GM15510 (cell line): ENCODE data around the gene KTI12.

ENCODE experiments used
- POLR2A ChIP-seq: IDR thresholded peaks from 3 replicates; pipeline ENCODE4 v1.6.1; 2011; ENCODE audit warnings: borderline replicate concordance; ENCODE audit not compliant: insufficient read length; ENCODE audit errors: extremely low read depth

The KTI12 gene

GRCh38 chr1:52054496-52055065 lies 21.0 kb upstream of the KTI12 start:
- TF ChIP-seq POLR2A, result no peak

GRCh38 chr1:52053862-52054261 lies 20.3 kb upstream of the KTI12 start:
- TF ChIP-seq POLR2A, result no peak

GRCh38 chr1:52045236-52045635 lies 11.6 kb upstream of the KTI12 start:
- no peak for TF ChIP-seq POLR2A

DNA sequence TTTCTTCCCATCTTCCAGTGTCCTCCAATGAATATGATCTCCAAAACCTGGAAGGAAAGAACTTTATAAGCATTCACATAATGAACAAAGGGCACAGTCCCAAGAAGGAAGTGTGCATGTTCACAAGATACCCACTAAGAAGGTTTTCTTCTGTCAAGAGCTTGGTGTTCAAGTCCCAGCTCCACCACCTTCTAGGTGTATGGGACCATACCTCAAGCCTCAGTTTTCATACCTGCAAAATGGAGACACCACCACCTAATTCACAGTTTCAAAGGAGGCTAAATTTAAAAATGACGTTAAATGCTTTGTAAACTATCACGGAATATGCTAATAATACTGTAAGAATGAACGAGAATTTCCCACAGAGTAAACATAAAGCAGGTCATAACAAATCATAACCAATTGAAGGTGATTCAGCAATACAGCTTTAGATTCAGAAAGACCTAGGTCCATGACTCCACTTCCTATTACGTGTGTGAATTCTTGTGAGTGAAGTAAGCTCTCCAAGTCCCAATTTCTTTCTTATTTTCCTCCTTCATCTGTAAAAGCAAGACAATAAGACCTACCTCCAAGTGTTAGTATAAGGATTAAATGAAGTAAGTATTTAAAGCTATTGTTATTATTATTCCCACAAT lies 8.1 kb upstream of the KTI12 start:
- no peak for TF ChIP-seq POLR2A

GRCh38 chr1:52037909-52038308 lies 4.3 kb upstream of the KTI12 start:
- no peak for TF ChIP-seq POLR2A

- no peak for TF ChIP-seq POLR2A
Observed at GRCh38 chr1:52037402-52037814, 3.8 kb upstream of the KTI12 start.

DNA sequence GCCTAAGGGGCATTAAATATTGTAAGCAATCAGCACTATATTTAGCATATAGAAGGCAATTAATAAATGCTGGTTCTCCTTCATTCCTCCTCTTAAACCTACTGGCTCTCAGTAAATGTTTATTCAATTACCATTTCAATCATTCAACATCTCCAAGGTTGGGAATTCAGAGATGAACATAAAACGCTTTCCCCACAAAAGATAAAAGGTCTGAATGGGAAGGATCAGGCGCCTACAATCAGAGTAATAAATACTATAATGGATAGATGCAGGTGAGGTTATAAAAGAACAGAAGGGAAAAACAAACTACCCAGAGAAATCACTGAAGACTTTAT lies 407 bp upstream of the KTI12 start:
- no peak for TF ChIP-seq POLR2A

DNA sequence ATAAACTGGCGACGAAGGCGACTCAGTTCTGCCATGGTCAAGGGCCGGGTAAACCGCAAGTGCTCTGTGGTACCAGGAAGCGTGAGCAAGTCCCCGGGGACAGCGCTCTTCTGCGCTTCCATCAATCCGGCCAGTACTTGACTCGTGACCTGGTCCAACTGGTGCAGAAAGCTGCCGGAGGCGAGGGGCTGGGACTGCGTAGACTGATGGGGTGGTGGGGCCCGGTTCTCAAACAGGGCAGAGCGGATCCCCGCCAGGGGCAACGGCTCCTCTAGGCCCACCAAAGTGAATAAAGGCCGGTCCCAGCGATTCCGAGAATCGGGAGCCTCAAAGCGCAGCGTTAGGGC lies 852 bp downstream of the KTI12 start:
- peak; percentile 24 for TF ChIP-seq POLR2A

GRCh38 chr1:52032124-52032784 lies 1.4 kb downstream of the KTI12 start:
- no peak for TF ChIP-seq POLR2A

DNA sequence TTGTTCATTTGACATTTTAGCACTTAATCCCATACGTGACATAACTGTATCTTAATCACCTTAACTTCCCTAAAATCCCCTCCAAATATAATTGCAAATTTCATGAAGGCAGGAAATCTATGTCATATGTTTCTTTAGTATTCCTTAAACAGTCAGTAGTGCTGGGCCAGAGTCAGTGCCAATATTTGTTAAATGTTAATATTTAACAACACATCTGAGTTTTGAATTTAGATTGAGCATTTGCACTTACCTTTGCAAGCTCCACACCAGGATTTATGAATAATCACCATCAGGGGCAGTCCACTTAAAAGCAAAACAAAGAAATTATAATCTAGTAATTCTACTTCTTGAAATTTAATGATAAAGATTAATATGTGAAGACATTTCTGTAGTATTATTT lies 5.3 kb downstream of the KTI12 start:
- no peak for TF ChIP-seq POLR2A

- TF ChIP-seq POLR2A, result no peak
Observed at GRCh38 chr1:52026278-52026677, 7.3 kb downstream of the KTI12 start.

GRCh38 chr1:52022133-52022532 lies 11.5 kb downstream of the KTI12 start:
- TF ChIP-seq POLR2A, result no peak

GRCh38 chr1:52008071-52008809 lies 25.4 kb downstream of the KTI12 start:
- no peak for TF ChIP-seq POLR2A

DNA sequence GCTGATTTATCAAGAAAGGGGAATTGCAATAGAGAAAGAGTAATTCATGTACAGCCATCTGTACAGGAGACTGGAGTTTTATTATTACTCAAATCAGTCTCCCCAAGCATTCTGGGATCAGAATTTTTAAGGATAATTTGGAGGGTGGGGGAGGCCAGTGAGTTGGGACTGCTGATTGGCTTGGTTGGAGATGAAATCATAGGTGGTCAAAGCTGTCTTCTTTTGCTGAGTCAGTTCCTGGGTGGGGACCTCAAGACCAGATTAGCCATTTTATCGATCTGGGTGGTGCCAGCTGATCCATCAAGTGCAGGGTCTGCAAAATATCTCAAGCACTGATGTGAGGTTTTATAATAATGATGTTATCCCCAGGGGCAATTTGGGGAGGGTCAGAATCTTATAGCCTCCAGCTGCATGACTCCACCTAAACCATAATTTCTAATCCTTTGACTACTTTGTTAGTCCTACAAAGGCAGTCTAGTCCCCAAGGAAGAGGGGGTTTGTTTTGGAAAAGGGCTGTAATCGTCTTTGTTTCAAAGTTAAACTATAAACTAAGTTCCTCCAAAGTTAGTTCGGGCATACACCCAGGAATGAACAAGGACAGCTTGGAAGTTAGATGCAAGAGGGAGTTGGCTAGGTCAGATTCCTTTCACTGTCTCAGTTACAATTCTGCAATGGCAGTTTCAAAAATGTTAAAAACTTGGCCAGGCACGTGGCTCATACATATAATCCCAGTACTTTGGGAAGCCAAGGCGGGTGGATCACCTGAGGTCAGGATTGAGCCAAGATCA lies 26.2 kb downstream of the KTI12 start:
- TF ChIP-seq POLR2A, result no peak

- TF ChIP-seq POLR2A, result no peak
Observed at GRCh38 chr1:52003877-52004276, 29.7 kb downstream of the KTI12 start.
